H1 (cell line): ENCODE data around the gene ARID1B. TPM values are rescaled to one million over a fixed set of nuclear protein-coding genes. Genes with fewer than 3 reads are reported as not detected.

Experiments used
- CTCF ChIA-PET: fragments of 300-600 bp; sonication (Branson Sonifier 250); formaldehyde crosslinking; loops from one replicate; lab custom pipeline; 2021; ENCODE audit not compliant: partially characterized antibody; lab: Charles Lee
- POLR2A ChIA-PET: fragments of 300-600 bp; sonication (Branson Sonifier 250); formaldehyde crosslinking; loops from one replicate; lab custom pipeline; 2021; ENCODE audit warnings: inconsistent platforms; ENCODE audit not compliant: partially characterized antibody; lab: Charles Lee
- DNase-seq, 2 experiments: peaks; one replicate each; pipeline versions ENCODE4 v3.0.0 to v3.0.0-alpha.2; 2010 to 2022; ENCODE audit warnings: low spot score in 2 of 2, low read depth in 1 of 2, mixed read lengths in 1 of 2
- FAIRE-seq: peaks from 2 replicates; lab custom pipeline; 2011; peaks lifted over from hg19 to GRCh38; lab: Jason Lieb, UNC
- H2AFZ ChIP-seq: 2 replicates; pipeline ENCODE4 v1.8.1; 2012; ENCODE audit warnings: low read length, inconsistent platforms
- H2AK5ac ChIP-seq: 2 replicates; pipeline ENCODE4 v1.6.1; 2013; ENCODE audit warnings: low read depth, low read length
- H2BK120ac ChIP-seq: replicated peaks from 2 replicates; pipeline ENCODE3; 2013; ENCODE audit warnings: low read depth, low read length, inconsistent platforms
- H2BK12ac ChIP-seq: 2 replicates; pipeline ENCODE4 v1.6.1; 2013; ENCODE audit warnings: low read depth, low read length
- H2BK15ac ChIP-seq: 2 replicates; pipeline ENCODE4 v1.6.1; 2013; ENCODE audit warnings: low read length
- H2BK20ac ChIP-seq: 2 replicates; pipeline ENCODE4 v1.6.1; 2013; ENCODE audit warnings: low read length
- H2BK5ac ChIP-seq: 2 replicates; pipeline ENCODE4 v1.6.1; 2013; ENCODE audit warnings: low read depth, low read length
- H3K14ac ChIP-seq: 2 replicates; pipeline ENCODE4 v1.6.1; 2013; ENCODE audit warnings: inconsistent platforms; ENCODE audit not compliant: insufficient read length
- H3K18ac ChIP-seq: 2 replicates; pipeline ENCODE4 v1.6.1; 2013; ENCODE audit warnings: low read length; ENCODE audit errors: extremely low read depth
- H3K23ac ChIP-seq: 2 replicates; pipeline ENCODE4 v1.6.1; 2013; ENCODE audit warnings: inconsistent platforms; ENCODE audit not compliant: insufficient read length
- H3K23me2 ChIP-seq: 2 replicates; pipeline ENCODE4 v1.6.1; 2013; ENCODE audit warnings: low read depth, low read length
- H3K27ac ChIP-seq: 2 replicates; pipeline ENCODE4 v1.6.1; 2011; ENCODE audit warnings: low read depth, low read length, inconsistent platforms
- H3K27me3 ChIP-seq, 4 experiments: replicated peaks in 1 of 4; 1 replicate in 1 of 4; 2 replicates in 3 of 4; pipeline versions ENCODE4 v1.6.1 to v1.8.1; 2011 to 2013; ENCODE audit warnings: low read length in 3 of 4, mild to moderate bottlenecking in 3 of 4, inconsistent platforms in 2 of 4, mixed read lengths in 2 of 4, moderate library complexity in 1 of 4; ENCODE audit not compliant: control insufficient read depth in 3 of 4, insufficient read depth in 3 of 4; ENCODE audit errors: extremely low read depth in 1 of 4
- H3K36me3 ChIP-seq, 4 experiments: 2 replicates each; pipeline versions ENCODE4 v1.6.1 to v1.8.1; 2011 to 2013; ENCODE audit warnings: mild to moderate bottlenecking in 4 of 4, low read length in 3 of 4, moderate library complexity in 2 of 4, control low read depth in 1 of 4, inconsistent platforms in 1 of 4; ENCODE audit not compliant: insufficient read depth in 4 of 4, control insufficient read depth in 2 of 4
- H3K4ac ChIP-seq: replicated peaks from 2 replicates; pipeline ENCODE3; 2013; ENCODE audit warnings: low read length, low read depth, mixed read lengths, inconsistent platforms; ENCODE audit not compliant: insufficient read length
- H3K4me1 ChIP-seq, 4 experiments: replicated peaks in 1 of 4; 1 replicate in 1 of 4; 2 replicates in 3 of 4; pipeline versions ENCODE4 v1.6.1 to v1.8.1; 2011 to 2013; ENCODE audit warnings: low read length in 3 of 4, inconsistent platforms in 2 of 4, mixed read lengths in 1 of 4; ENCODE audit not compliant: insufficient read depth in 4 of 4, control insufficient read depth in 3 of 4
- H3K4me2 ChIP-seq, 2 experiments: 2 replicates each; pipeline versions ENCODE4 v1.6.1 to v1.8.1; 2011 to 2013; ENCODE audit warnings: low read depth in 2 of 2, low read length in 2 of 2, control low read depth in 1 of 2, inconsistent platforms in 1 of 2, mild to moderate bottlenecking in 1 of 2; ENCODE audit not compliant: insufficient read depth in 1 of 2
- H3K4me3 ChIP-seq, 4 experiments: fragments of 200-600, 300-600 bp in 1 of 4; sonication (generic), shearing (Covaris generic), sonication (Bioruptor Twin) in 1 of 4; 2 replicates each; pipeline versions ENCODE4 v1.5.1 to v1.8.1; 2011 to 2016; ENCODE audit warnings: low read length in 4 of 4, low read depth in 3 of 4, control low read depth in 2 of 4, inconsistent platforms in 2 of 4, mild to moderate bottlenecking in 2 of 4, mixed read lengths in 1 of 4, moderate library complexity in 1 of 4; ENCODE audit not compliant: insufficient read depth in 2 of 4; ENCODE audit errors: extremely low read depth in 1 of 4
- H3K56ac ChIP-seq: replicated peaks from 2 replicates; pipeline ENCODE3; 2013; ENCODE audit warnings: low read depth, mild to moderate bottlenecking, mixed read lengths, low read length, inconsistent platforms; ENCODE audit not compliant: insufficient read length
- H3K79me1 ChIP-seq: 2 replicates; pipeline ENCODE4 v1.6.1; 2013; ENCODE audit warnings: low read depth, low read length, control low read depth
- H3K79me2 ChIP-seq, 2 experiments: 2 replicates each; pipeline versions ENCODE4 v1.6.1 to v1.8.1; 2012 to 2013; ENCODE audit warnings: low read length in 2 of 2, mild to moderate bottlenecking in 2 of 2, inconsistent platforms in 1 of 2; ENCODE audit not compliant: insufficient read depth in 2 of 2, control insufficient read depth in 1 of 2
- H3K9ac ChIP-seq, 4 experiments: replicated peaks in 1 of 4; 1 replicate in 1 of 4; 2 replicates in 3 of 4; pipeline versions ENCODE4 v1.6.1 to v1.8.1; 2011 to 2013; ENCODE audit warnings: low read depth in 3 of 4, low read length in 3 of 4, control low read depth in 2 of 4, mild to moderate bottlenecking in 2 of 4, moderate library complexity in 2 of 4, inconsistent platforms in 1 of 4; ENCODE audit errors: extremely low read depth in 1 of 4
- H3K9me3 ChIP-seq, 2 experiments: 2 replicates each; pipeline versions ENCODE4 v1.6.1 to v1.8.1; 2012 to 2013; ENCODE audit warnings: mild to moderate bottlenecking in 2 of 2, moderate library complexity in 2 of 2, control low read depth in 1 of 2, inconsistent platforms in 1 of 2, low read depth in 1 of 2, low read length in 1 of 2, mixed read lengths in 1 of 2; ENCODE audit not compliant: insufficient read depth in 2 of 2
- H4K20me1 ChIP-seq, 2 experiments: replicated peaks in 1 of 2; 2 replicates each; pipeline versions ENCODE3 to v1.8.1; 2011 to 2013; ENCODE audit warnings: inconsistent platforms in 2 of 2, low read length in 2 of 2, mild to moderate bottlenecking in 1 of 2; ENCODE audit not compliant: insufficient read depth in 2 of 2, control insufficient read depth in 1 of 2
- H4K5ac ChIP-seq: 2 replicates; pipeline ENCODE4 v1.6.1; 2013; ENCODE audit warnings: low read length, low read depth, mixed read lengths, inconsistent platforms; ENCODE audit not compliant: insufficient read length
- H4K8ac ChIP-seq: 2 replicates; pipeline ENCODE4 v1.8.0; 2013; ENCODE audit warnings: mild to moderate bottlenecking, moderate library complexity, low read length, inconsistent platforms; ENCODE audit not compliant: insufficient read depth; ENCODE audit errors: extremely low read depth
- H4K91ac ChIP-seq: replicated peaks from 2 replicates; pipeline ENCODE3; 2013; ENCODE audit warnings: low read length, mixed read lengths, inconsistent platforms; ENCODE audit not compliant: insufficient read length
- ATF3 ChIP-seq: IDR thresholded peaks from 2 replicates; pipeline ENCODE4 v1.6.1; 2011; ENCODE audit warnings: low read depth, mild to moderate bottlenecking, low read length; ENCODE audit not compliant: insufficient read depth
- BRCA1 ChIP-seq: IDR thresholded peaks from 2 replicates; pipeline ENCODE4 v1.6.1; 2012; ENCODE audit warnings: low read depth, low read length, improper control_type of control experiment
- CBX5 ChIP-seq: fragments of 300-800, 300-1000 bp; sonication (generic); IDR thresholded peaks from 2 replicates; pipeline ENCODE4 v1.7.1; 2016; ENCODE audit warnings: antibody characterized with exemption, low read length, low read depth
- CBX8 ChIP-seq: fragments of 300-800, 300-1000 bp; sonication (generic); IDR thresholded peaks from 2 replicates; pipeline ENCODE4 v1.7.1; 2016; ENCODE audit warnings: low read depth, low read length, borderline replicate concordance
- CTBP2 ChIP-seq: IDR thresholded peaks from 2 replicates; pipeline ENCODE4 v1.7.0; 2011; ENCODE audit warnings: borderline replicate concordance, mild to moderate bottlenecking, moderate library complexity, mixed read lengths, low read length; ENCODE audit not compliant: insufficient read depth, insufficient read length
- JUND ChIP-seq: IDR thresholded peaks from 2 replicates; pipeline ENCODE4 v1.6.1; 2011; ENCODE audit warnings: mild to moderate bottlenecking, improper control_type of control experiment, low read length
- NRF1 ChIP-seq: IDR thresholded peaks from 2 replicates; pipeline ENCODE4 v1.6.1; 2011; ENCODE audit warnings: mild to moderate bottlenecking, low read depth, low read length, improper control_type of control experiment
- POU5F1 ChIP-seq: IDR thresholded peaks from 2 replicates; pipeline ENCODE4 v1.6.1; 2011; ENCODE audit warnings: low read depth, mild to moderate bottlenecking, low read length, moderate library complexity
- SIX5 ChIP-seq: IDR thresholded peaks from 2 replicates; pipeline ENCODE4 v1.6.1; 2011; ENCODE audit warnings: mild to moderate bottlenecking, low read depth, low read length
- SP1 ChIP-seq: IDR thresholded peaks from 2 replicates; pipeline ENCODE4 v1.6.1; 2011; ENCODE audit warnings: low read depth, low read length
- SP4 ChIP-seq: IDR thresholded peaks from 2 replicates; pipeline ENCODE4 v1.6.1; 2012; ENCODE audit warnings: low read length, inconsistent platforms
- TAF7 ChIP-seq: optimal IDR thresholded peaks from 2 replicates; pipeline ENCODE3; 2011; ENCODE audit warnings: low read depth, mild to moderate bottlenecking, inconsistent platforms, low read length, moderate library complexity, borderline replicate concordance
- WGBS, 2 experiments: shearing (Covaris generic) in 1 of 2; methylation state at CpG; one replicate each; pipeline versions ENCODE4 v1.1.6 to v1.1.7; 2013 to 2015; ENCODE audit warnings: low lambda C conversion rate in 2 of 2, mixed read lengths in 2 of 2, inconsistent platforms in 1 of 2, low coverage in 1 of 2, missing lambda C conversion rate in 1 of 2; ENCODE audit not compliant: insufficient replicate concordance in 2 of 2, insufficient coverage in 1 of 2, insufficient read length in 1 of 2; ENCODE audit errors: extremely low coverage in 1 of 2, missing lambda C conversion rate in 1 of 2; 5-methylcytosine and 5-hydroxymethylcytosine counted together
- polyA plus RNA-seq, 7 experiments: library from polyadenylated mRNA; depleted of rRNA in 3 of 7; stranded (reverse) in 5 of 7; unstranded in 2 of 7; fragments of >200 nt in 5 of 7; fragments of 200-250 nt in 2 of 7; gene quantifications; 1 replicate in 5 of 7; 2 replicates in 1 of 7; 4 replicates in 1 of 7; pipeline versions ENCODE4 v1.2.1 to v1.2.3, GENCODE V29; 2011 to 2013; ENCODE audit warnings: missing spikeins in 2 of 7, mixed read lengths in 2 of 7
- total RNA-seq: library from RNA; stranded (reverse); fragmentation: NEBNext Ultra II Directional; extraction: Animal tissue kit (Norgen Biotek cat#: 25700); gene quantifications from 2 replicates; pipeline ENCODE4 v1.2.1, GENCODE V29; 2021
- TF ChIP-seq, protein P1 (sequence below): IDR thresholded peaks from 2 replicates; pipeline ENCODE4 v1.6.1; 2012; ENCODE audit warnings: inconsistent platforms

Gene ARID1B
- total and polyA plus RNA-seq, 2 of the 8 experiments (the other 6 are each of a cell fraction or from before 2014, with no cell fraction given) = 24.3 to 70.3 TPM

DNA sequence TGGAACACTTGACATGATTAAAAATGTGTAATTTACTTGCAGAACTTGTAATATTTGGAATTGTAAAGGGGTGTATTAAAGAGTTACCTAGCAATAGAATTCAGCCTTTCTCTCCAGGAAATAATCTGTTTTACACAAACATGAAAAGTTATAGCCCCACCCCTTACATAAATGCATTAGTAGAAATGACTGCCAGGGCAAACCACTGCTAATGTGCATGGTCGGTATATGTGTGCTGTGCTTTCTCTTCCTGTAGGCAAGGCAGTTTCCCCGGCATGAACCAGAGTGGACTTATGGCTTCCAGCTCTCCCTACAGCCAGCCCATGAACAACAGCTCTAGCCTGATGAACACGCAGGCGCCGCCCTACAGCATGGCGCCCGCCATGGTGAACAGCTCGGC is 389.6 kb downstream of the ARID1B start:
- Histone ChIP-seq H2BK120ac (no peak overlapping the region), H3K27me3 (no peaks in the 10 kb centered on the region), H3K4me2 (no peak overlapping the region), H2AFZ (no peak overlapping the region), H3K79me1 (no peaks in the 10 kb centered on the region), H3K23ac (no peak overlapping the region), H2BK12ac (no peak overlapping the region), H3K14ac (no peak overlapping the region), H3K4ac (no peak overlapping the region), H2AK5ac (no peak overlapping the region), H3K9ac (no peak overlapping the region), H2BK15ac (no peak overlapping the region), H3K4me1 (peaks cover 0 to under 1% (median 0%) of the 10 kb centered on the region in 4 experiments; a peak in 3 of 7 replicates), H3K9me3 (no peaks in the 10 kb centered on the region), H3K27ac (no peak overlapping the region), H4K91ac (no peak overlapping the region), H3K23me2 (no peaks in the 10 kb centered on the region), H2BK20ac (no peak overlapping the region), H4K8ac (no peak overlapping the region), H4K5ac (no peak overlapping the region), H2BK5ac (no peak overlapping the region), H3K18ac (no peak overlapping the region), H4K20me1 (no peaks in the 10 kb centered on the region), H3K79me2 (no peaks in the 10 kb centered on the region), H3K56ac (no peak overlapping the region), H3K4me3 (no peak overlapping the region), H3K36me3 (peaks cover 0 to 6% (median 0%) of the 10 kb centered on the region in 4 experiments; a peak in 2 of 8 replicates)
- DNase-seq = no peak
- ChIA-PET POLR2A (no interaction called here), CTCF (interaction anchor here (0.6 to 2.3 kb wide), 4 partner anchors 16 to 126 kb away, joined by 3 to 9 read pairs (median 3); no protein-coding TSS in a partner anchor)
- no peak for FAIRE-seq
- WGBS, 2 experiments = 92% methylated on average over 8 of the region's 8 CpGs; no CpG with 5 or more reads in 1 of the 2 experiments
- TF ChIP-seq POU5F1 (no peak), JUND (no peak), ATF3 (no peak), SIX5 (no peak), CTBP2 (no peak), NRF1 (no peak), SP4 (no peak), BRCA1 (no peak), SP1 (no peak), CBX8 (no peak), CBX5 (no peak), TAF7 (no peak)
- TF ChIP-seq, protein P1, sequence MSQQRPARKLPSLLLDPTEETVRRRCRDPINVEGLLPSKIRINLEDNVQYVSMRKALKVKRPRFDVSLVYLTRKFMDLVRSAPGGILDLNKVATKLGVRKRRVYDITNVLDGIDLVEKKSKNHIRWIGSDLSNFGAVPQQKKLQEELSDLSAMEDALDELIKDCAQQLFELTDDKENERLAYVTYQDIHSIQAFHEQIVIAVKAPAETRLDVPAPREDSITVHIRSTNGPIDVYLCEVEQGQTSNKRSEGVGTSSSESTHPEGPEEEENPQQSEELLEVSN = no peak
